Raji (cell line): Measurements from ENCODE around the gene DOCK9.

Source experiments
- POLR2A ChIP-seq: IDR thresholded peaks from 2 replicates; pipeline ENCODE4 v1.6.1; 2011; ENCODE audit warnings: low read depth, low read length, control low read depth; ENCODE audit not compliant: insufficient read depth

Gene DOCK9

GRCh38 chr13:98880677-98881076 is 97.2 kb downstream of the DOCK9 start:
- no peak for TF ChIP-seq POLR2A

GRCh38 chr13:98879957-98880356 is 97.9 kb downstream of the DOCK9 start:
- no peak for TF ChIP-seq POLR2A

- TF ChIP-seq POLR2A: no peak
Measured at GRCh38 chr13:98879127-98879520, 98.7 kb downstream of the DOCK9 start.

- TF ChIP-seq POLR2A: no peak
Measured at GRCh38 chr13:98878486-98879126, 99.3 kb downstream of the DOCK9 start.

GRCh38 chr13:98877936-98878335 is 99.9 kb downstream of the DOCK9 start:
- TF ChIP-seq POLR2A: no peak

- no peak for TF ChIP-seq POLR2A
Measured at GRCh38 chr13:98877466-98877865, 100.4 kb downstream of the DOCK9 start.

GRCh38 chr13:98875146-98875729 is 102.6 kb downstream of the DOCK9 start:
- no peak for TF ChIP-seq POLR2A

- TF ChIP-seq POLR2A: no peak
Measured at GRCh38 chr13:98874029-98874397, 103.9 kb downstream of the DOCK9 start.

GRCh38 chr13:98873377-98874028 is 104.4 kb downstream of the DOCK9 start:
- TF ChIP-seq POLR2A: no peak

GRCh38 chr13:98871727-98872126 is 106.1 kb downstream of the DOCK9 start:
- no peak for TF ChIP-seq POLR2A

- TF ChIP-seq POLR2A: no peak
Measured at GRCh38 chr13:98869408-98870090, 108.3 kb downstream of the DOCK9 start.

GRCh38 chr13:98868932-98869331 is 108.9 kb downstream of the DOCK9 start:
- no peak for TF ChIP-seq POLR2A

- no peak for TF ChIP-seq POLR2A
Measured at GRCh38 chr13:98866882-98867281, 111.0 kb downstream of the DOCK9 start.

GRCh38 chr13:98860491-98860890 is 117.4 kb downstream of the DOCK9 start:
- TF ChIP-seq POLR2A: no peak

GRCh38 chr13:98858191-98858590 is 119.7 kb downstream of the DOCK9 start:
- TF ChIP-seq POLR2A: no peak

GRCh38 chr13:98856983-98857382 is 120.9 kb downstream of the DOCK9 start:
- TF ChIP-seq POLR2A: no peak
